A549 (cell line): ENCODE measurements around the gene ENTREP3.

ENCODE experiments used
- EHMT2 ChIP-seq: fragments of 200-600 bp; sonication (generic); IDR thresholded peaks from 2 replicates; pipeline ENCODE4 v1.6.1; 2016; ENCODE audit warnings: antibody characterized with exemption, low read depth, mild to moderate bottlenecking, moderate library complexity
- EP300 ChIP-seq, 2 experiments: fragments of >200 bp; sonication (Bioruptor Twin); formaldehyde crosslinking; IDR thresholded peaks; 2 replicates in 1 of 2; 3 replicates in 1 of 2; pipeline ENCODE4 v1.6.1; 2016 to 2017
- FOSL2 ChIP-seq, 2 experiments: fragments of 450-650 bp in 1 of 2; fragments of >200 bp in 1 of 2; sonication (Bioruptor Twin) in 1 of 2; formaldehyde crosslinking; IDR thresholded peaks; 2 replicates each; pipeline versions ENCODE4 v1.5.0 to v1.6.1; 2016 to 2020; ENCODE audit warnings: mild to moderate bottlenecking in 1 of 2, moderate library complexity in 1 of 2
- MAX ChIP-seq: IDR thresholded peaks from 2 replicates; pipeline ENCODE4 v1.6.1; 2012
- MYC ChIP-seq: IDR thresholded peaks from 2 replicates; pipeline ENCODE4 v1.6.1; 2012; ENCODE audit warnings: mild to moderate bottlenecking, inconsistent platforms, low read length, improper control_type of control experiment, borderline replicate concordance
- POLR2A ChIP-seq: IDR thresholded peaks from 2 replicates; pipeline ENCODE4 v1.6.1; 2012; ENCODE audit warnings: mild to moderate bottlenecking, low read length
- TFCP2L1 ChIP-seq: fragments of 250-450 bp; sonication (Bioruptor Pico); IDR thresholded peaks from 2 replicates; pipeline ENCODE4 v1.5.0; 2021; ENCODE audit warnings: mild to moderate bottlenecking
- ZNF302 ChIP-seq: fragments of 250-450 bp; sonication (Bioruptor Pico); IDR thresholded peaks from 2 replicates; pipeline ENCODE4 v1.9.0; 2021; ENCODE audit warnings: inconsistent platforms, mild to moderate bottlenecking, moderate library complexity
- TF ChIP-seq, protein P1 (sequence below): fragments of >200 bp; sonication (Bioruptor Twin); formaldehyde crosslinking; IDR thresholded peaks from 3 replicates; pipeline ENCODE4 v1.5.1; 2016
- TF ChIP-seq, protein P2 (sequence below): fragments of >200 bp; sonication (Bioruptor Twin); formaldehyde crosslinking; IDR thresholded peaks from 3 replicates; pipeline ENCODE4 v1.6.1; 2016
- TF ChIP-seq, protein P3 (sequence below): IDR thresholded peaks from 2 replicates; pipeline ENCODE4 v1.6.1; 2012

DNA sequence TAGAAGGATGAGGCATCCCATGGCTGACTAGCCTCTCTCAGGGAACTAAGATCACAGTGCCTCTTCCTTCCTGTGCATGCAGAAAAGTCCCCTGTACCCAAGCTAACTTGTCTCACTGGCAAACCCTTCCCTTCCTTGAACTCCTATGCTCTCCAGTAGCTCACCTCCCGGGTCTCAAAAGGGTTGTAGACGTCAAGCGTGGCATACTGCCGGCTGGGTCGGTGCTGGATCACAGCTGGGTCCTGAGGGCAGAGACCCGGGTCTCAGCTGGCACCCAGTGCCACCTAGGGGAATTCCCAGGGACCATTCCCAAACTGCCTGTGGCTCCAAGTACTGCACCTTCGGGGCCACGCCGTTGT lies 6.2 kb upstream of the ENTREP3 start:
- TF ChIP-seq EHMT2 (no peak), MYC (no peak), TFCP2L1 (CRISPR knock-in tag) (no peak), ZNF302 (CRISPR knock-in tag) (no peak), FOSL2 (IDR thresholded peaks at IDR 0.05) (no peak), FOSL2 (CRISPR knock-in tag; IDR thresholded peaks at IDR 0.05) (no peak), MAX (no peak), EP300 (IDR thresholded peaks at IDR 0.05) (no peak), POLR2A (no peak)
- TF ChIP-seq, protein P1, sequence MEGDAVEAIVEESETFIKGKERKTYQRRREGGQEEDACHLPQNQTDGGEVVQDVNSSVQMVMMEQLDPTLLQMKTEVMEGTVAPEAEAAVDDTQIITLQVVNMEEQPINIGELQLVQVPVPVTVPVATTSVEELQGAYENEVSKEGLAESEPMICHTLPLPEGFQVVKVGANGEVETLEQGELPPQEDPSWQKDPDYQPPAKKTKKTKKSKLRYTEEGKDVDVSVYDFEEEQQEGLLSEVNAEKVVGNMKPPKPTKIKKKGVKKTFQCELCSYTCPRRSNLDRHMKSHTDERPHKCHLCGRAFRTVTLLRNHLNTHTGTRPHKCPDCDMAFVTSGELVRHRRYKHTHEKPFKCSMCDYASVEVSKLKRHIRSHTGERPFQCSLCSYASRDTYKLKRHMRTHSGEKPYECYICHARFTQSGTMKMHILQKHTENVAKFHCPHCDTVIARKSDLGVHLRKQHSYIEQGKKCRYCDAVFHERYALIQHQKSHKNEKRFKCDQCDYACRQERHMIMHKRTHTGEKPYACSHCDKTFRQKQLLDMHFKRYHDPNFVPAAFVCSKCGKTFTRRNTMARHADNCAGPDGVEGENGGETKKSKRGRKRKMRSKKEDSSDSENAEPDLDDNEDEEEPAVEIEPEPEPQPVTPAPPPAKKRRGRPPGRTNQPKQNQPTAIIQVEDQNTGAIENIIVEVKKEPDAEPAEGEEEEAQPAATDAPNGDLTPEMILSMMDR, result no peak
- TF ChIP-seq, protein P2, sequence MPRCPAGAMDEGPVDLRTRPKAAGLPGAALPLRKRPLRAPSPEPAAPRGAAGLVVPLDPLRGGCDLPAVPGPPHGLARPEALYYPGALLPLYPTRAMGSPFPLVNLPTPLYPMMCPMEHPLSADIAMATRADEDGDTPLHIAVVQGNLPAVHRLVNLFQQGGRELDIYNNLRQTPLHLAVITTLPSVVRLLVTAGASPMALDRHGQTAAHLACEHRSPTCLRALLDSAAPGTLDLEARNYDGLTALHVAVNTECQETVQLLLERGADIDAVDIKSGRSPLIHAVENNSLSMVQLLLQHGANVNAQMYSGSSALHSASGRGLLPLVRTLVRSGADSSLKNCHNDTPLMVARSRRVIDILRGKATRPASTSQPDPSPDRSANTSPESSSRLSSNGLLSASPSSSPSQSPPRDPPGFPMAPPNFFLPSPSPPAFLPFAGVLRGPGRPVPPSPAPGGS, result no peak
- TF ChIP-seq, protein P3, sequence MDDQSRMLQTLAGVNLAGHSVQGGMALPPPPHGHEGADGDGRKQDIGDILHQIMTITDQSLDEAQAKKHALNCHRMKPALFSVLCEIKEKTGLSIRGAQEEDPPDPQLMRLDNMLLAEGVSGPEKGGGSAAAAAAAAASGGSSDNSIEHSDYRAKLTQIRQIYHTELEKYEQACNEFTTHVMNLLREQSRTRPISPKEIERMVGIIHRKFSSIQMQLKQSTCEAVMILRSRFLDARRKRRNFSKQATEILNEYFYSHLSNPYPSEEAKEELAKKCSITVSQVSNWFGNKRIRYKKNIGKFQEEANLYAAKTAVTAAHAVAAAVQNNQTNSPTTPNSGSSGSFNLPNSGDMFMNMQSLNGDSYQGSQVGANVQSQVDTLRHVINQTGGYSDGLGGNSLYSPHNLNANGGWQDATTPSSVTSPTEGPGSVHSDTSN, result no peak
